Transverse colon (tissue), 4 donors: Measurements from ENCODE around the gene TNFSF11.

Experiments
- EP300 ChIP-seq: sonication (generic); formaldehyde crosslinking; IDR thresholded peaks from one replicate; pipeline ENCODE4 v1.6.1; 2017; ENCODE audit warnings: antibody characterized with exemption, low read depth
- POLR2A ChIP-seq: fragments of 450-650 bp; IDR thresholded peaks from one replicate; pipeline ENCODE4 v1.6.1; 2016; ENCODE audit warnings: antibody characterized with exemption, mild to moderate bottlenecking, moderate library complexity
- POLR2AphosphoS5 ChIP-seq, 3 donors: sonication (generic); formaldehyde crosslinking; IDR thresholded peaks; one replicate each; pipeline ENCODE4 v1.6.1; 2016; ENCODE audit warnings: antibody characterized with exemption in 3 of 3
- TF ChIP-seq, protein P1 (sequence below), 5 experiments: fragments of 200-600 bp in 3 of 5; fragments of 450-650 bp in 2 of 5; sonication (generic) in 3 of 5; IDR thresholded peaks; 1 replicate in 2 of 5; 2 replicates in 3 of 5; pipeline ENCODE4 v1.5.1; 2016 to 2017; ENCODE audit warnings: antibody characterized with exemption in 5 of 5, inconsistent platforms in 3 of 5, mild to moderate bottlenecking in 2 of 5, moderate library complexity in 1 of 5

DNA sequence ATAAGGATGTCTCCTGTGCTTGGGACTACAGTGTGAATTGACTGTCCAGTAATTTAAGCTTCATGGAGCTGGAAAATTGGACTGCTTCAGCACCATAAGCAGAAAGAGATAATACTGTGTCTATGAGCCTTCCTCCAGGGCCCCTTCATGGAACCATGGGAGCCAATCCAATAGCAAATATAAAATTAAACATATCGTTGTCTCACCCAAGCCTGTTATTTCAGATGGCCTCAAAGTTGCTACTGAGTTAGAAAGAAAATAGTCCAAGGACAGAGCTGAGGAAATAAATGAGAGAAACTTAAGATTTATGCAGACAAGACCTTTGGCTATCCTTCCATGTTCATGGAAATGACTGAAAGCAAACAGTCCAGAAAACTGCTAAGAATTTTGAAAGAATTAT, 57.2 kb downstream of the TNFSF11 start:
- TF ChIP-seq, protein P1, sequence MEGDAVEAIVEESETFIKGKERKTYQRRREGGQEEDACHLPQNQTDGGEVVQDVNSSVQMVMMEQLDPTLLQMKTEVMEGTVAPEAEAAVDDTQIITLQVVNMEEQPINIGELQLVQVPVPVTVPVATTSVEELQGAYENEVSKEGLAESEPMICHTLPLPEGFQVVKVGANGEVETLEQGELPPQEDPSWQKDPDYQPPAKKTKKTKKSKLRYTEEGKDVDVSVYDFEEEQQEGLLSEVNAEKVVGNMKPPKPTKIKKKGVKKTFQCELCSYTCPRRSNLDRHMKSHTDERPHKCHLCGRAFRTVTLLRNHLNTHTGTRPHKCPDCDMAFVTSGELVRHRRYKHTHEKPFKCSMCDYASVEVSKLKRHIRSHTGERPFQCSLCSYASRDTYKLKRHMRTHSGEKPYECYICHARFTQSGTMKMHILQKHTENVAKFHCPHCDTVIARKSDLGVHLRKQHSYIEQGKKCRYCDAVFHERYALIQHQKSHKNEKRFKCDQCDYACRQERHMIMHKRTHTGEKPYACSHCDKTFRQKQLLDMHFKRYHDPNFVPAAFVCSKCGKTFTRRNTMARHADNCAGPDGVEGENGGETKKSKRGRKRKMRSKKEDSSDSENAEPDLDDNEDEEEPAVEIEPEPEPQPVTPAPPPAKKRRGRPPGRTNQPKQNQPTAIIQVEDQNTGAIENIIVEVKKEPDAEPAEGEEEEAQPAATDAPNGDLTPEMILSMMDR (IDR thresholded peaks at IDR 0.05): no peak
- TF ChIP-seq EP300 (no peak), POLR2A (no peak), POLR2AphosphoS5 (IDR thresholded peaks at IDR 0.05) (no peak)
